NCI-H345 treated with DMSO at 0.1 percent for 48 hours (cell line): ENCODE data around the gene TTLL7.

Source experiments
- DNase-seq: peaks from one replicate; lab custom pipeline; 2025; ENCODE audit not compliant: unreplicated experiment; lab: John Stamatoyannopoulos, UW

TTLL7 gene

DNA sequence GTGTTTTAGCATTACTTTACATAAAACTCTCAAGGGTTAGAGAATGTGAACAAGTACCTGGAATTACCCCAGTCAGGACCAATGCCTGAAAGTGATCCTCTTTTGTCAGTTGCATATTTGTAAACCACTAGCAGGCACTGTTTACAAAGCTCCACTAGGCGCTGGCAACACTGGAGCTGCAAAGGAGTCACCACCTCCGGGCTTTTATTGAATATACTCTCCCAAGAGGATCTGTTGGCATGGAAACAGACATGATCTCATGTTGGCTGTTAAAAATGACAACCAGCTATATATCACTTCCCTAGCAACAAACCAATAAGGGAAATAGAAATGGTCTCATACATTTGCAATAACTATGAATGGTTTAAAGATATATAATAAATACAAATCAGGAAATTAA lies 116.0 kb downstream of the TTLL7 start:
- DNase-seq = no peak

DNA sequence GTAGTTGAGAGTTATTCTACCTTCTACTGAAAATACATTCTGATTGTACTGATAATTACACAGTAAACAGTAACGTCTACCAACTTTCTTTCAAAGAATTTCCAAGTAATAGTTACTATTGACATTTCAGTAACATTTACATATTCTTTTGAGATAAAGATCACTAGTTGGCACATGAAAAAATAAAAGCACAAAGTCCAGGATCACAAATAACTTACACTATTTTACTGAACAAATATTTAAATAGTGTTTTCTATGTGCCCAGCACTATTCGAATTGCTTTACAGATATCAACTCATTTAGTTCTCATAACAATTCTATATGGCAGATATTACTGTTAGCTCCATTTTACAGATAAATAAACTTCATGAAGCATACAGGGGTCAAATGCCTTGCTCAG lies 126.4 kb downstream of the TTLL7 start:
- DNase-seq = no peak

GRCh38 chr1:83864991-83865390 lies 133.9 kb downstream of the TTLL7 start:
- DNase-seq = no peak

DNA sequence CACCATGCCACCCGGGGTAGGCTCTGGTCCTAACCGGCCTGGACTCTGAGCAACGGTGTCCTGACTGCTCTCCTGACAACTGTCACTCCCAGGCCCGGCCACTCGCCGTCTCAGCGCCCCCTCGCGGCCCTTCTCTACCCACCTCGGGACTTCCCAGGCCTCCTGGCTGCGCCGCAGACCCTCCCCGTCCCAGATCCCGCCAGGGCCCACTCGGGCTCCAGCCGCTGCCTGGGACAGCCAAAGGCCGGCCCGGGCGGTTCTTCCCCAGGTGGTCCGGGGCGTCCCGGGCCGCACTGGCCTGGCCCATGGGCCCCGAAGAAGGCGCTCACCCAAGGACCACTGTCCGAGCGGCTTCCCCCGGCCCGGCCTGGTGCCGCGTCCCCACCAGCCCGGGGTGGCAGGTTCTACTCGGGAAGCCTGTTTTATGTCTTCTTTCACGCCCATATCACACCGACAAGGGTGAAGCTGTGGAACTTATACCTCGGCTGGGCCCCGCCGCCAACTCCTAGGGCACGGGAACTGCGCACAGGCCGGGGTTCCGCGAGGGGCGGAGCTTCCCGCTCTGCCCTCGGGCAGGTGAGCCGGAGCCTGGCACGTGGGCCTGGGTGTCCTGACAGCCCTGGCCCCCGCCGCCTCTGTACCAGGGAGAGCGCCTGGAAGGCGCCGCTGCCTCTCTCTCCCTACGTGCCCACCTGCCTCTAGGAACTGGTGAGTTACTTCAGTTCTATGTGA lies 138.3 kb downstream of the TTLL7 start:
- DNase-seq = peak; percentile 15

GRCh38 chr1:83857716-83858115 lies 141.2 kb downstream of the TTLL7 start:
- DNase-seq = no peak

- peak; percentile 8 for DNase-seq
These were observed 141.8 kb downstream of the TTLL7 start for GRCh38 chr1:83857103-83857502.

- DNase-seq = no peak
These were observed 142.6 kb downstream of the TTLL7 start for GRCh38 chr1:83856381-83856780.

DNA sequence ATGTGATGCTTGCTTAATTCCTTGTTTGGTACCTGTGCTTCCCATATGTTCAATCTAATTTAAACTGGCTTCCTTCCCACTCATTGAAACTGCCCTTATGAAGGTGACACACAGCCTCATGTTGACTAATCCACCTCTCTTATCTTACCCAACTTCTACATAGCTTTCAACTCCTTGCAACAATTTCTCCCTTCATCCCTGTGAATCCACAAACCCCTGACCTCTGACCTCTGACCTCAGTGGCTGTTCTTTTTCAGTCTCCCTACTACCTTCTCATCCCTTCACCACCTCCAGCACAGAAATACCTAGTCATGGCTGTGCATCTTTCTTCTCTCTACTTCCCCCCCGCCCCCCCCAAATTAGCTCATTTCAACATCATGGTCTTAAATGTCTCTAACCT lies 144.5 kb downstream of the TTLL7 start:
- DNase-seq = no peak

DNA sequence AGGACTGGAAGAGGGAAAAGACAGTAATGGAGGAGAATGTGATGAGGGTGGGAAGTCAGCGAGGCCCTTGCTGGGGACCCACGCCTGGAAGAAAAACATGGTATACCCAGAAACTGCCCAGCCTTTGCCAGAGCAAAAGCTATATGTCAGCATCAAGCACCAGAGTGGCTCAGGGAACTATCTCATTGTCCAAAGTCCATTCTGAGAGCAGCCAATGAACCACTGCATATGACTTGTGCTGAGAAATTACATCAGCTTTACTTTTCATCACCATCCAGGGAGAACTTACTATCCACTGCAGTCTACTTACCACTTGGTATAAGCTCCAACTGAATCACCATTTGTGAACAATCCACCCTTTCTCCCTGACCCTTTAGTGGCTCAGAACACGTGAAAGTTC lies 148.1 kb downstream of the TTLL7 start:
- DNase-seq = no peak

GRCh38 chr1:83849191-83850061 lies 149.5 kb downstream of the TTLL7 start:
- peak; percentile 15 for DNase-seq

DNA sequence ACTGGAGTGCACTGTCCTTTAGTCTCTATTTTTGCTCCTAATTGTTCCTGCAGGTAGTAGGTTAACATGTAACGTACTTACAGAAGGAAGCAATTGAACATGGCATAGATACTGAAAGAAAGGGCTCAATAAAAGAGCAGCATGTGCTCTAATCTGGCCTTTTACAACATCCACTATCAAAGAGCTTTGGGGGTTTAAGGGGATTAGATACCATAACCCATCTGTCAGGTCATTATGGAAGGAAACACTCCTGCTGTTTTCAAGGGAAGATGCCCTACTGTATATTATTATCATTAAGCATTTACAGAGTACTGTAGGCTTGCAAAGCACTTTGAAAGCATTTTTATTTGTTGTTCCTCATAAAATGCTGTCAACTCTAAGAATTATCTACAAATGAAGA lies 152.8 kb downstream of the TTLL7 start:
- no peak for DNase-seq

DNA sequence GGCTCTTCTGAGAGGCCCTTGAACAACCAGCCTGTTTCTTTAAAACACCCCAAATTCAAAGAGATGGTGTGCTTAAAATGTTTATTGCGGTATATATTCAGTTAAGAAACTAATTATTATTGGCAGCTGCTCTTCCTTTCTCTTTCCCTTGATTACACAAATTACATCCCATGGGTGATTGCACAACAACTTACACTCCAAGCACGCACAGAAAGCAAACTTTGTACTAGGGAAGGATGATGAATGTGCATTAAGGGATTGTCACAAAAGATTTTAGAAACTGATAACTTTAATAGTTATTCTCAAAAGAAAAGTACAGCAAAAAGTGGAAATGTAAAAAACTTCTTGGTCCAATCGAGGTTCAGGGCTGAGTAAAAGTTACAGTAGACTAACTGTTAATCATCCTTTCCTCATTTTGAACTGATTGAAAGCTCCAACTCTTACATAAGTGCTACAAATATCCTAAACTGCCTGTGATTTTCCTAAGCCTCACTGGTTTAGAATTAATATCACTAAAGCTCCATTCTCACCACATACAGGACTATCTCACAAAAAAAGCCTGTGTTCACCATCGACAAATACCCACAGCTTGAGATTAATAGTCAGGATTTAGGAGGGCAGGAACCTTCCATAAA lies 153.4 kb downstream of the TTLL7 start:
- no peak for DNase-seq

DNA sequence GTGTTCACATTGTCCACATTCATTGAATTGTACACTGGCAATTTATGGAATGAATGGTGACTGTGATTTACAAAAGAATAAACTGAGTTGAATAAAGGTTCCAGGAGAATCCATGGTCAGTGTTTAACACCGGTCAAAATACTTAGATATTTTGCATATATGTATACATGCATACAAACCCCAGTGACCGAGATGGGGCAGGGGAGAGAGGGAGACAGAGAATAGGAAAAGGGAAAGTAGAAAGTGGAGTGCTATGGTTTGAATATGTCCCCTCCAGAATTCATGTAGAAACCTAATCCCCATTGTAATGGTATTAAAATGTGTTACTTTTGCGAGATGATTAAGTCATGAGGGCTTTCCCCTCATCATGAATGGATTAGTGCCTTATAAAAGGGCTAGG lies 154.4 kb downstream of the TTLL7 start:
- no peak for DNase-seq

GRCh38 chr1:83839566-83840173 lies 159.3 kb downstream of the TTLL7 start:
- no peak for DNase-seq

GRCh38 chr1:83838573-83838972 lies 160.4 kb downstream of the TTLL7 start:
- no peak for DNase-seq

DNA sequence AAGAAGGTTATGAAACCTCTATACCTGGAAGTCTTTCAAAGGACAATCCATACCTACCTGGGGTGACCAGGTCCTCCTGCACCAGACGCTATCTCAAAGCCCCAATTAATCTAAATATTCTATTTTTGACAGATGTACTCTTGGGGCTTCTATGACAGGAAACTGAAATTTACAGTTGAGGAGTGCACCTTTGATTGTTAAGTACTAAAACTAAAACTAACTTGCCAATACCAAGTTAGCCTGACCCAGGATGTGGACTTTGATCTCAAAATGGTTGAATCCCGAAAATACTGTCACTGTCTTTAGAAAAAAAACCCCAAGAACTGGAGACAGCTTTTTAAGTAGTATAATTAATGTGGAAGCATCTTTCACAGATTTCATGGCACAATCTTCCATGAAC lies 162.4 kb downstream of the TTLL7 start:
- DNase-seq = no peak

GRCh38 chr1:83834621-83835264 lies 164.2 kb downstream of the TTLL7 start:
- DNase-seq = no peak

GRCh38 chr1:83832194-83832593 lies 166.7 kb downstream of the TTLL7 start:
- no peak for DNase-seq

GRCh38 chr1:83829106-83829505 lies 169.8 kb downstream of the TTLL7 start:
- no peak for DNase-seq

- DNase-seq = no peak
These were observed 170.5 kb downstream of the TTLL7 start for GRCh38 chr1:83828456-83828855.

GRCh38 chr1:83827741-83828140 lies 171.2 kb downstream of the TTLL7 start:
- no peak for DNase-seq
